ENCODE measurements around the gene FBRS. TPM values are rescaled to one million over a fixed set of nuclear protein-coding genes. Genes with fewer than 3 reads are reported as not detected.

The FBRS gene
- total and polyA plus RNA-seq, 2 donors (not counting 3 experiments of a cell fraction or from before 2014, with no cell fraction given), result 15.5 to 68.6 TPM

DNA sequence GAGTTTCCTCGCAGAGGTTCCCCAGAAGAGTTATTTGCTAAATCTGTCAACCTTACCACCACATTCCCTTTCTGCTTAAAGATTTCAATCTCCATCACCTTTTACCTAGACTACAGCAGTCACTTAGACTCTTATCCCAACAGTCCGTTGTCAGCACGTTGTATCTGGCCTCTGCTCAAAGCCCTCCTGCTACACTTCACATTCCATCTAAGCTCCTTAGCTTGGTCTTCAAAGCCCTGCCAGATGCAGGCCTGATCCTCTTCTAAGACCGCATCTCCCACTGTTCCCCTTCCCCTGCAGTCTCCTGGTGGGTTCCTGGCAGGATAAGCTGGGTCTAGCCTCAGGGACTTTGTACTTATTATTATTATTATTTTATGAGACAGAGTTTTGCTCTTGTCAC is 30.5 kb downstream of the FBRS start:
- intact Hi-C loops (cut with micrococcal nuclease), result no loop called here
- CTCF ChIA-PET, result interaction anchor here (1.3 kb wide), 1 partner anchor 10 kb away, joined by 3 read pairs; no protein-coding TSS in a partner anchor

DNA sequence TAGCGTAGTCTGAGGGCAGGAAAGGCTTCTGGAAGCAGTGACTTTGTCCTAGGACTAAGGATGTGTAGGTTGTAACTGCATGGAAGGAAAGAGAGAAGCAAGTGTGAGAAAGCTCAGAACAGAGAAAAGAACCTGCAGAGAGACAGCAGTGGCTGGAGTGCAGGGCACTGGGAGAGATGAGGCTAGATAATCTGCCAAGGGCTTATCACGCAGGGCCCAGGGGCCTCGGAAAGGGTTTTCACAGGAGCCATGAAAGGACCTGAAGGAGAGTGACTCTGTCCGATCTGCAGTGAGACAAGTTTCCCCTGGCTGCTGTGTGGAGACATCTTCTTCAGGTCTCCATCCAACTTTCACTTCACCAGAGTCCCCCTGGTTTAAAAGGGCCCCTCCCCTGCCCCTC is 33.7 kb downstream of the FBRS start:
- Histone ChIP-seq H3K4me2 (ENCODE audit: insufficient read depth, low read length) (no peak overlapping the region), H3K4me1 (ENCODE audit: control insufficient read depth, extremely low read depth, insufficient read depth, low read length) (peaks cover 5% of the 10 kb centered on the region), H3K9me3 (replicated peaks; ENCODE audit: control insufficient read depth, insufficient read depth, low read length) (no peaks in the 10 kb centered on the region), H3K36me3 (ENCODE audit: control insufficient read depth in 2 of 2, extremely low read depth in 1 of 2, insufficient read depth in 2 of 2, low read length in 2 of 2) (no peaks in the 10 kb centered on the region), H3K9me1 (replicated peaks; ENCODE audit: control insufficient read depth, extremely low read depth, insufficient read depth, low read length) (no peaks in the 10 kb centered on the region), H2AFZ (ENCODE audit: low read depth, low read length) (no peak overlapping the region), H3K27me3 (ENCODE audit: control insufficient read depth in 2 of 2, insufficient read depth in 2 of 2, low read length in 2 of 2) (peaks cover 0 to 3% of the 10 kb centered on the region in 2 experiments), H3K27ac (ENCODE audit: insufficient read depth, low read depth, low read length) (no peak overlapping the region), H3K4me3 (replicated peaks in 1 of 3; ENCODE audit: insufficient read depth in 1 of 3, low read depth in 1 of 3, low read length in 3 of 3) (no peak overlapping the region), H3K79me2 (ENCODE audit: control insufficient read depth, insufficient read depth, low read length) (no peaks in the 10 kb centered on the region), H4K20me1 (replicated peaks; ENCODE audit: control insufficient read depth, extremely low read depth, insufficient read depth, low read length) (no peaks in the 10 kb centered on the region), H3K9ac (replicated peaks; ENCODE audit: extremely low read depth, insufficient read depth, low read length) (no peak overlapping the region)
- DNase-seq (ENCODE audit: low read depth, low spot score), result no peak
- TF ChIP-seq, protein P1, sequence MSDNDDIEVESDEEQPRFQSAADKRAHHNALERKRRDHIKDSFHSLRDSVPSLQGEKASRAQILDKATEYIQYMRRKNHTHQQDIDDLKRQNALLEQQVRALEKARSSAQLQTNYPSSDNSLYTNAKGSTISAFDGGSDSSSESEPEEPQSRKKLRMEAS (IDR thresholded peaks at IDR 0.05; ENCODE audit: insufficient read depth, insufficient read length), result no peak
- no peak for FAIRE-seq
- POLR2A ChIA-PET, result no interaction called here
- no TSS peak for BruUV-seq (replicated peaks)
- dilution Hi-C loops (cut with MboI; ENCODE audit: extremely low pct_ligation_motif_present, low sequenced_read_pairs) (no loop called here), intact Hi-C loops (cut with micrococcal nuclease) (loop anchor here (5.0 kb wide), 1 partner anchor 245 kb away; the partner anchor contains the start of gene SEPHS2)
- CTCF ChIA-PET, result interaction anchor here (3.3 kb wide), 1 partner anchor 41 kb away, joined by 21 read pairs; the partner anchor contains the start of gene PRR14

More for the DNA sequence above, 30.5 kb downstream of the FBRS start:
- Histone ChIP-seq H3K27ac (ENCODE audit: insufficient read depth, low read depth, low read length) (no peak overlapping the region), H3K4me2 (ENCODE audit: insufficient read depth, low read length) (no peak overlapping the region), H3K9ac (replicated peaks; ENCODE audit: extremely low read depth, insufficient read depth, low read length) (no peak overlapping the region), H3K79me2 (ENCODE audit: control insufficient read depth, insufficient read depth, low read length) (no peaks in the 10 kb centered on the region), H3K27me3 (ENCODE audit: control insufficient read depth in 2 of 2, insufficient read depth in 2 of 2, low read length in 2 of 2) (peaks cover 0 to 3% of the 10 kb centered on the region in 2 experiments), H3K4me3 (replicated peaks in 1 of 3; ENCODE audit: insufficient read depth in 1 of 3, low read depth in 1 of 3, low read length in 3 of 3) (no peak overlapping the region), H3K4me1 (ENCODE audit: control insufficient read depth, extremely low read depth, insufficient read depth, low read length) (no peaks in the 10 kb centered on the region), H3K9me1 (replicated peaks; ENCODE audit: control insufficient read depth, extremely low read depth, insufficient read depth, low read length) (no peaks in the 10 kb centered on the region), H3K36me3 (ENCODE audit: control insufficient read depth in 2 of 2, extremely low read depth in 1 of 2, insufficient read depth in 2 of 2, low read length in 2 of 2) (no peaks in the 10 kb centered on the region), H4K20me1 (replicated peaks; ENCODE audit: control insufficient read depth, extremely low read depth, insufficient read depth, low read length) (no peaks in the 10 kb centered on the region), H2AFZ (ENCODE audit: low read depth, low read length) (no peak overlapping the region), H3K9me3 (replicated peaks; ENCODE audit: control insufficient read depth, insufficient read depth, low read length) (no peaks in the 10 kb centered on the region)
- BruUV-seq (replicated peaks), result no TSS peak
- dilution Hi-C loops (cut with MboI; ENCODE audit: extremely low pct_ligation_motif_present, low sequenced_read_pairs), result no loop called here
- TF ChIP-seq, protein P2, sequence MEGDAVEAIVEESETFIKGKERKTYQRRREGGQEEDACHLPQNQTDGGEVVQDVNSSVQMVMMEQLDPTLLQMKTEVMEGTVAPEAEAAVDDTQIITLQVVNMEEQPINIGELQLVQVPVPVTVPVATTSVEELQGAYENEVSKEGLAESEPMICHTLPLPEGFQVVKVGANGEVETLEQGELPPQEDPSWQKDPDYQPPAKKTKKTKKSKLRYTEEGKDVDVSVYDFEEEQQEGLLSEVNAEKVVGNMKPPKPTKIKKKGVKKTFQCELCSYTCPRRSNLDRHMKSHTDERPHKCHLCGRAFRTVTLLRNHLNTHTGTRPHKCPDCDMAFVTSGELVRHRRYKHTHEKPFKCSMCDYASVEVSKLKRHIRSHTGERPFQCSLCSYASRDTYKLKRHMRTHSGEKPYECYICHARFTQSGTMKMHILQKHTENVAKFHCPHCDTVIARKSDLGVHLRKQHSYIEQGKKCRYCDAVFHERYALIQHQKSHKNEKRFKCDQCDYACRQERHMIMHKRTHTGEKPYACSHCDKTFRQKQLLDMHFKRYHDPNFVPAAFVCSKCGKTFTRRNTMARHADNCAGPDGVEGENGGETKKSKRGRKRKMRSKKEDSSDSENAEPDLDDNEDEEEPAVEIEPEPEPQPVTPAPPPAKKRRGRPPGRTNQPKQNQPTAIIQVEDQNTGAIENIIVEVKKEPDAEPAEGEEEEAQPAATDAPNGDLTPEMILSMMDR (IDR thresholded peaks at IDR 0.05; ENCODE audit: extremely low read depth in 1 of 2, insufficient read depth in 1 of 2, low read depth in 1 of 2, low read length in 2 of 2), result no peak
- TF ChIP-seq GATA2 (IDR thresholded peaks at IDR 0.05; ENCODE audit: insufficient read depth, insufficient read length, low read depth, low read length) (no peak), EZH2 (IDR thresholded peaks at IDR 0.05; ENCODE audit: borderline replicate concordance, low read depth, low read length, severe bottlenecking) (no peak), JUN (IDR thresholded peaks at IDR 0.05; ENCODE audit: borderline replicate concordance, insufficient read depth, insufficient read length, low read depth) (no peak), POLR2AphosphoS5 (IDR thresholded peaks at IDR 0.05; ENCODE audit: insufficient read depth, low read depth, low read length) (no peak)
- POLR2A ChIA-PET, result no interaction called here
- DNase-seq (ENCODE audit: low read depth, low spot score), result no peak
- FAIRE-seq, result no peak

All from endothelial cell of umbilical vein (primary cell).